GM12801 (cell line): ENCODE results near the gene LTF.

Experiments
- CTCF ChIP-seq: IDR thresholded peaks from one replicate; pipeline ENCODE4 v1.5.1; 2011; ENCODE audit warnings: control low read depth; ENCODE audit not compliant: insufficient read length; ENCODE audit errors: extremely low read depth

Gene LTF

GRCh38 chr3:46414739-46415138 is 50.0 kb downstream of the LTF start:
- TF ChIP-seq CTCF = no peak

GRCh38 chr3:46413951-46414350 is 50.8 kb downstream of the LTF start:
- TF ChIP-seq CTCF = no peak

GRCh38 chr3:46412786-46413298 is 51.9 kb downstream of the LTF start:
- no peak for TF ChIP-seq CTCF

DNA sequence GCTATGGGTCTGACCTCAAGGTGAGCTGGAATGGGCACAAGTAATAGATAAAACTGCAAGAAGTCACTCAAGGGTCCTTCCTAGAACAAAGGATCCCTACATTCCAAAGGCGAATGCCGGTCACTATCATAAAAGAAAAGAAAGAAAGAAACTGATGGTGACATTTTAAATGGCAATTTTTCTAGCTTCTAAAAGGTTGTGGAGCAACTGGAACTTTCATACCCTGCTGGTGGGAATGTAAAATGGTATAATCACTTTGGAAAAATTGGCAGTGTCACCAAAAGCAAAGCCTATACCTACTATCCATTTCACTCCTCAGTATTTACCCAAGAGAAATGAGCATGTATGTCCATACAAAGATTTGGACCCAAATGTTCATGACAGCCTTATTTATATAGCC is 53.4 kb downstream of the LTF start:
- TF ChIP-seq CTCF = no peak

GRCh38 chr3:46410669-46411068 is 54.0 kb downstream of the LTF start:
- TF ChIP-seq CTCF = no peak

GRCh38 chr3:46409739-46410489 is 54.8 kb downstream of the LTF start:
- no peak for TF ChIP-seq CTCF

DNA sequence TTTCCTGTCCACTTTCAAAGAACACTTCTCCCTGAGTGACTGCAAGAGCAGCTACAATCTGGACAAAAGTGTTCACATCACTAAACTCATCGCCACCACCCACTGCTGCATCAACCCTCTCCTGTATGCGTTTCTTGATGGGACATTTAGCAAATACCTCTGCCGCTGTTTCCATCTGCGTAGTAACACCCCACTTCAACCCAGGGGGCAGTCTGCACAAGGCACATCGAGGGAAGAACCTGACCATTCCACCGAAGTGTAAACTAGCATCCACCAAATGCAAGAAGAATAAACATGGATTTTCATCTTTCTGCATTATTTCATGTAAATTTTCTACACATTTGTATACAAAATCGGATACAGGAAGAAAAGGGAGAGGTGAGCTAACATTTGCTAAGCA is 55.9 kb downstream of the LTF start:
- TF ChIP-seq CTCF = no peak

DNA sequence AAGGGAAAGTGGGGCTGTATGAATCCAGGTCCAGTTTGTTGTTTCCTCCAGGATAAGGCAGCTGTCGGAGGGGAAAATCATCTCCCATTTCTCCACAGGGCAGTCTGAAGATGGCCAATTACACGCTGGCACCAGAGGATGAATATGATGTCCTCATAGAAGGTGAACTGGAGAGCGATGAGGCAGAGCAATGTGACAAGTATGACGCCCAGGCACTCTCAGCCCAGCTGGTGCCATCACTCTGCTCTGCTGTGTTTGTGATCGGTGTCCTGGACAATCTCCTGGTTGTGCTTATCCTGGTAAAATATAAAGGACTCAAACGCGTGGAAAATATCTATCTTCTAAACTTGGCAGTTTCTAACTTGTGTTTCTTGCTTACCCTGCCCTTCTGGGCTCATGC is 56.7 kb downstream of the LTF start:
- TF ChIP-seq CTCF = no peak
